Endothelial cell of umbilical vein (primary cell): ENCODE data around the gene RSL24D1. TPM values are rescaled to one million over a fixed set of nuclear protein-coding genes. Genes with fewer than 3 reads are reported as not detected.

Experiments
- BruUV-seq: library from RNA; stranded (reverse); fragments of 400-500 nt; replicated peaks from 2 replicates; lab custom pipeline; 2021; lab: Mats Ljungman, UMichigan
- CTCF ChIA-PET: fragments of 300-600, 350-600 bp; sonication (Branson Sonifier 250); formaldehyde crosslinking; loops from one replicate; lab custom pipeline; 2021; ENCODE audit warnings: antibody characterized with exemption, inconsistent platforms; lab: Charles Lee
- POLR2A ChIA-PET: fragments of 300-600, 350-600 bp; sonication (Branson Sonifier 250); formaldehyde crosslinking; loops from one replicate; lab custom pipeline; 2021; ENCODE audit warnings: antibody characterized with exemption, inconsistent platforms; lab: Charles Lee
- DNase-seq: peaks from one replicate; pipeline ENCODE4 v3.0.0-alpha.2; 2011; ENCODE audit warnings: low read depth, low spot score
- FAIRE-seq: peaks from 2 replicates; lab custom pipeline; 2011; peaks lifted over from hg19 to GRCh38; lab: Jason Lieb, UNC
- H2AFZ ChIP-seq: 2 replicates; pipeline ENCODE4 v1.6.0; 2012; ENCODE audit warnings: low read depth, low read length, control low read depth, inconsistent platforms
- H3K27ac ChIP-seq: 2 replicates; pipeline ENCODE4 v1.5.1; 2011; ENCODE audit warnings: low read depth, mild to moderate bottlenecking, control low read depth, low read length, moderate library complexity; ENCODE audit not compliant: insufficient read depth
- H3K27me3 ChIP-seq, 2 experiments: 2 replicates each; pipeline versions ENCODE4 v1.6.0 to v1.6.1; 2011; ENCODE audit warnings: low read length in 2 of 2, mixed read lengths in 1 of 2; ENCODE audit not compliant: control insufficient read depth in 2 of 2, insufficient read depth in 2 of 2
- H3K36me3 ChIP-seq, 2 experiments: 2 replicates in 1 of 2; 3 replicates in 1 of 2; pipeline ENCODE4 v1.5.1; 2011; ENCODE audit warnings: low read length in 2 of 2, mild to moderate bottlenecking in 1 of 2, moderate library complexity in 1 of 2; ENCODE audit not compliant: control insufficient read depth in 2 of 2, insufficient read depth in 2 of 2; ENCODE audit errors: extremely low read depth in 1 of 2
- H3K4me1 ChIP-seq: 3 replicates; pipeline ENCODE4 v1.5.1; 2011; ENCODE audit warnings: mild to moderate bottlenecking, low read length; ENCODE audit not compliant: control insufficient read depth, insufficient read depth; ENCODE audit errors: extremely low read depth
- H3K4me2 ChIP-seq: 2 replicates; pipeline ENCODE4 v1.6.1; 2011; ENCODE audit warnings: low read length, control low read depth, mixed read lengths; ENCODE audit not compliant: insufficient read depth
- H3K4me3 ChIP-seq, 3 experiments: fragments of 200-600 bp in 1 of 3; sonication (generic), shearing (Covaris generic) in 1 of 3; replicated peaks in 1 of 3; 2 replicates each; pipeline ENCODE4 v1.5.1; 2011 to 2016; ENCODE audit warnings: control low read depth in 3 of 3, low read length in 3 of 3, mild to moderate bottlenecking in 2 of 3, inconsistent platforms in 1 of 3, low read depth in 1 of 3, moderate library complexity in 1 of 3; ENCODE audit not compliant: insufficient read depth in 1 of 3
- H3K79me2 ChIP-seq: 2 replicates; pipeline ENCODE4 v1.6.0; 2012; ENCODE audit warnings: low read length, inconsistent platforms; ENCODE audit not compliant: control insufficient read depth, insufficient read depth
- H3K9ac ChIP-seq: replicated peaks from 2 replicates; pipeline ENCODE3; 2011; ENCODE audit warnings: low read length, control low read depth; ENCODE audit not compliant: insufficient read depth; ENCODE audit errors: extremely low read depth
- H3K9me1 ChIP-seq: replicated peaks from 3 replicates; pipeline ENCODE4 v1.6.0; 2011; ENCODE audit warnings: mild to moderate bottlenecking, low read length; ENCODE audit not compliant: control insufficient read depth, insufficient read depth; ENCODE audit errors: extremely low read depth
- H3K9me3 ChIP-seq: replicated peaks from 2 replicates; pipeline ENCODE4 v1.5.1; 2012; ENCODE audit warnings: low read length, inconsistent platforms; ENCODE audit not compliant: control insufficient read depth, insufficient read depth
- H4K20me1 ChIP-seq: replicated peaks from 2 replicates; pipeline ENCODE3; 2011; ENCODE audit warnings: mild to moderate bottlenecking, low read length; ENCODE audit not compliant: control insufficient read depth, insufficient read depth; ENCODE audit errors: extremely low read depth
- CTCF ChIP-seq, 2 donors: IDR thresholded peaks; 1 replicate in 1 of 2; 2 replicates in 1 of 2; pipeline ENCODE4 v1.5.1; 2011; ENCODE audit warnings: low read length in 2 of 2, mild to moderate bottlenecking in 2 of 2, moderate library complexity in 2 of 2, control low read depth in 1 of 2, inconsistent platforms in 1 of 2, low read depth in 1 of 2; ENCODE audit not compliant: insufficient read depth in 1 of 2; ENCODE audit errors: extremely low read depth in 1 of 2
- EZH2 ChIP-seq: IDR thresholded peaks from 2 replicates; pipeline ENCODE4 v1.6.1; 2012; ENCODE audit warnings: borderline replicate concordance, low read depth, mild to moderate bottlenecking, moderate library complexity, low read length, inconsistent platforms; ENCODE audit not compliant: severe bottlenecking
- FOS ChIP-seq: IDR thresholded peaks from 2 replicates; pipeline ENCODE4 v1.6.1; 2011; ENCODE audit warnings: mild to moderate bottlenecking, low read length, moderate library complexity, borderline replicate concordance; ENCODE audit not compliant: insufficient read depth
- GATA2 ChIP-seq: IDR thresholded peaks from 2 replicates; pipeline ENCODE4 v1.7.0; 2011; ENCODE audit warnings: low read depth, mild to moderate bottlenecking, moderate library complexity, mixed read lengths, low read length; ENCODE audit not compliant: insufficient read length, insufficient read depth
- JUN ChIP-seq: IDR thresholded peaks from 2 replicates; pipeline ENCODE4 v1.6.1; 2011; ENCODE audit warnings: borderline replicate concordance, low read depth; ENCODE audit not compliant: insufficient read length, insufficient read depth
- MAX ChIP-seq: IDR thresholded peaks from 2 replicates; pipeline ENCODE4 v1.6.1; 2011; ENCODE audit not compliant: insufficient read depth, insufficient read length
- MYC ChIP-seq: IDR thresholded peaks from one replicate; pipeline ENCODE4 v1.6.1; 2011; ENCODE audit warnings: mild to moderate bottlenecking, low read depth, low read length
- POLR2A ChIP-seq: IDR thresholded peaks from 2 replicates; pipeline ENCODE4 v1.6.1; 2012; ENCODE audit warnings: low read depth, mild to moderate bottlenecking, control low read depth, low read length
- POLR2AphosphoS5 ChIP-seq: IDR thresholded peaks from 2 replicates; pipeline ENCODE4 v1.6.1; 2012; ENCODE audit warnings: low read depth, mild to moderate bottlenecking, control low read depth, low read length, moderate library complexity; ENCODE audit not compliant: insufficient read depth
- dilution Hi-C: fragments of 300-500 bp; cut with MboI; formaldehyde crosslinking; loops from one replicate; pipeline ENCODE4 v1.15.0; 2019; ENCODE audit warnings: low sequenced_read_pairs; ENCODE audit not compliant: extremely low pct_ligation_motif_present
- intact Hi-C: fragments of 100-400 bp; cut with micrococcal nuclease; formaldehyde crosslinking; loops from one replicate; pipeline ENCODE4 v1.10.0; 2022
- polyA plus RNA-seq, 4 experiments: library from polyadenylated mRNA; depleted of rRNA in 3 of 4; stranded (reverse) in 3 of 4; unstranded in 1 of 4; fragments of >200 nt; gene quantifications; 2 replicates each; pipeline versions ENCODE4 v1.2.1 to v1.2.3, GENCODE V29; 2011 to 2012; ENCODE audit warnings: missing spikeins in 1 of 4
- total RNA-seq: library from RNA; stranded (reverse); gene quantifications from 2 replicates; pipeline ENCODE4 v1.2.3, GENCODE V29; 2021

The RSL24D1 gene
- total and polyA plus RNA-seq, 2 donors (not counting 3 experiments of a cell fraction or from before 2014, with no cell fraction given) = 18.4 to 60.0 TPM

GRCh38 chr15:55241186-55241585, 44.4 kb upstream of the RSL24D1 start:
- Histone ChIP-seq H3K27ac (no peak overlapping the region), H3K27me3 (no peaks in the 10 kb centered on the region), H3K9ac (no peak overlapping the region), H3K4me2 (no peak overlapping the region), H3K4me1 (peaks cover 14% of the 10 kb centered on the region), H3K4me3 (no peak overlapping the region), H3K9me3 (no peaks in the 10 kb centered on the region), H3K79me2 (no peaks in the 10 kb centered on the region), H3K36me3 (no peaks in the 10 kb centered on the region), H3K9me1 (no peaks in the 10 kb centered on the region), H2AFZ (no peak overlapping the region), H4K20me1 (no peaks in the 10 kb centered on the region)
- ChIA-PET CTCF (interaction anchor here (1.0 to 1.4 kb wide), 5 partner anchors 10 to 194 kb away, joined by 3 to 4 read pairs (median 3); no protein-coding TSS in a partner anchor), POLR2A (no interaction called here)
- intact Hi-C loops = no loop called here
- no TSS peak for BruUV-seq
- DNase-seq (peak; percentile 43), FAIRE-seq (no peak)
- TF ChIP-seq EZH2 (no peak), POLR2AphosphoS5 (no peak), JUN (no peak), MAX (no peak), POLR2A (no peak), MYC (no peak), GATA2 (no peak), CTCF (IDR thresholded peaks at IDR 0.05; ENCODE audit: extremely low read depth in 1 of 2, insufficient read depth in 1 of 2, low read depth in 1 of 2, low read length in 2 of 2) (no peak), FOS (no peak)
- dilution Hi-C loops = no loop called here
